Activated CD8-positive, alpha-beta memory T cell treated with anti-CD3 and anti-CD28 coated beads, Interleukin-2, amount 50 U/mL, for 24 hours (primary cell): ENCODE data around the gene RUNDC3A.

Experiments used
- DNase-seq: peaks from one replicate; pipeline ENCODE4 v3.0.0-alpha.2; 2020; ENCODE audit errors: extremely low read depth

RUNDC3A gene

GRCh38 chr17:44283344-44284023 is 24.9 kb upstream of the RUNDC3A start:
- DNase-seq: no peak

DNA sequence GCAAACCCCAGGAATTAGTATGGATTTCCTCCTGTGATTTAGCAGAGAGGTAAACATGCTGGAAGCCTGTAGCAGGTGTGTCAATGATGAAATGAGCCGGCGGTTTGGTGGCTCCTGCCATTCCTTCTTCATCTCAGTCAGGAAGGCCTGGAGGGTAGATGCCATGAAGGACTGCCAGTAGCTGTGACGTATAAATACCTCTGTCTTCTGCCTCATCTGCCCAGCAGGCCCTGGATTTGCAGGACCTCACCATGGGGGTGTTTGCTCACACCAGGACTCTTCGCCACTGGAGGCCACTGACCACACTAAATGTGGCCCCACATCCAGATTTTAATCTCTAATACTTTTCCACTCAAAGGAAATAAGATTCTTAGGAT is 24.4 kb upstream of the RUNDC3A start:
- no peak for DNase-seq

- no peak for DNase-seq
Observed at GRCh38 chr17:44287651-44288050, 20.8 kb upstream of the RUNDC3A start.

- DNase-seq: no peak
Observed at GRCh38 chr17:44293509-44294226, 14.7 kb upstream of the RUNDC3A start.

DNA sequence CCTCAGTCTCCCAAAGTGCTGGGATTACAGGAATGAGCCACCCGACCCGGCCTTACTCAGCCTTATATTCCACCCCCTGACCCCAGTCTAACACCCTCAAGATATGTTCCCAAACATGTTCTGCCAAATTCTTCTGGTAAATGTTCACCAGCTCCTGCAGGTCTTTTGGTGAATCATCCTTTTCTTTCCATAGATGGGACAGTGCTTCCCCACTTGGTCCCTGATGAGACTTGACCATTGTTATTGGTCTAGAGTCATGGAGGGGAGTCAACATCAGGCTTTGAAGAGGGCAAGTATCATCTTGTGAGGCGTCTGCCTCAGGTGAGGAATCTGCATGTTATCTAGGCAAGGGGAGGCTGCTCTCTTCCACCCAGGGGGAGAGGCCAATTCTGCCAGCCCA is 10.4 kb upstream of the RUNDC3A start:
- no peak for DNase-seq

GRCh38 chr17:44304651-44305050 is 3.8 kb upstream of the RUNDC3A start:
- DNase-seq: no peak

DNA sequence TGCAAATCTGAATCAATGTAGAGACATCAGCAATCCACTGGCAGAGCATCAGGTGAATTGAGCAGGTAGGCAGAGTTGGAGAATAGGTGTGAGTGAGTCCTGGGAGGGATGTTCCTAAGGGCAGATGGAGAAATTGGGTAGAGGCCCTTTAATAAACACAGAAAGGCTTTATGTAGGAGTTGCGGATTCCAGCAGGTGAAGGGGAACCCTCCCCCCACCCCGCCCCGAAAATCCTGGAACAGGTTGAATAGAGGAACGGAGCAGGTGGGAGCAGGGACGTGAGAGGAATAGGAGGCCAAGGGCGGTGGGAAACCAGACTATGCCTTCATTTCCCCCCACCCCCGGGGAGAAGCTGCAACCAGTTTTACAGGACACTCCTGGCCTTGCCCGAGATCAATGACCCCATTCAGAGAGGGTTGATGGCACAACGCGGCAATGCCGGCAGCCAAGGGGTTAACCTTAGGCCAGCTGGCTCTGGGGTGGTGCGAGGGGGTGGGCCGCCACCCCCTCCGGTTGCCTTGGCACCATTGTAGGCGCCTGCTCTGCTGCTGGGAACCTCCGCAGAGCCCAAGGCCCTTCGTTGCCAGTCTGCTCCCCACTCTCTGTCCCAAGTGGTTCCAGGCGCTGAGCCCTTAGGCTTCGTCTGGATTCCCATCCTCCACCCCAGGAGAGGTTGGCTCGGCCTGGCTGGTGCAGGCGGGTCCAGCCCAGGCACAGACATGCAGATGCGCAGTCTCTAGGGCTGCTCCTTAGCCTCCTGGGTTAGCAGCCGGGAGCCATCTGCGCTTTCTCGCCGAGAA is 814 bp upstream of the RUNDC3A start:
- no peak for DNase-seq

DNA sequence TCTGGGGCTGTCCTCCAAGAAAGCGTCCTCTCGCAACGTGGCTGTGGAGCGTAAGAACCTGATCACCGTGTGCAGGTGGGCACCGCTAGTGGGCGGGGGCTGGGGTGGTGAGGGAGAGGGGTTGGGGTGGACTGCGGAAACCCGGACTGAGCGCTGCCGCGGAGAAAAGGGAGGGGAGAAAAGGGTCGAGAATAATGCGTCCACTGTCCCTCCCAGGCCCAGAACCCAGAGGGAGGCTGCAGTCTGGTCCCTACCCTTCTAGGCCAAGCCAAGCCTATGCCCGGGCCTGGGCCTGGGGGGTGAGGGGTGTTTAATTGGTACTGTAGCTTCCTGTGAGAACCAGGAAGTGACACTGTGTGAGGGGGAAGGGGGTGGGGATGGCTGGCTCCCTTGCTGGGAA is 464 bp downstream of the RUNDC3A start:
- DNase-seq: no peak

- no peak for DNase-seq
Observed at GRCh38 chr17:44309472-44309871, 1.1 kb downstream of the RUNDC3A start.

- DNase-seq: no peak
Observed at GRCh38 chr17:44310188-44310587, 1.8 kb downstream of the RUNDC3A start.

GRCh38 chr17:44310609-44311376 is 2.4 kb downstream of the RUNDC3A start:
- no peak for DNase-seq

GRCh38 chr17:44311562-44312181 is 3.3 kb downstream of the RUNDC3A start:
- no peak for DNase-seq

DNA sequence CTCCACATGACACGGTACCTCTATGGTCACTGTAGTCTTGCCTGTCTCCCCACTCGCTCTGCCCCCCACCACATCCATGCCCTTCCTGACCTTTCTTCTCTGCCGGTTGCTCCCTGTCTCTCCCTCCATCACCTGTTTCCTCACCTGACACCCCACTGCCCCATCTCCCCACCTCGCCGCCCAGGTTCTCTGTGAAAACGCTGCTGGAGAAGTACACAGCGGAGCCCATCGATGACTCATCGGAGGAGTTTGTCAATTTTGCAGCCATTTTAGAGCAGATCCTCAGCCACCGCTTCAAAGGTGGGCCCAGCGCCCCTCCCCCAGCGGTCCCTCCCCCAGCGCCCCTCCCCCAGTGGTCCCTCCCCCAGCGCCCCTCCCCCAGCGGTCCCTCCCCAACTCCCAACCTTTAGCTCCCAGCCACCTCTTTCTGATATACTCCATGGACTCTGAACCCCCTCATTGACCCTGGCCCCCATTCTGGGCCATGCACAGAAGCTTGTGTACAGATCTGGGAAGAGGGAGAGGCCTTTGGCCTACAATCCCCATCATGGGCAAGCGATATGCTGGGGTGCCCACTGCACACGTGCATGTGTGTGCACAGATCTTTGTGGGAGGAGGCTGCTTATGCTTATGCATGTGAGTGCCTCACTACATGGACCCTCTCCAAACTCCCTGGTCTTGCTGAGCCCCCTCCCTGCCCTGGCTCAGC is 4.1 kb downstream of the RUNDC3A start:
- no peak for DNase-seq

DNA sequence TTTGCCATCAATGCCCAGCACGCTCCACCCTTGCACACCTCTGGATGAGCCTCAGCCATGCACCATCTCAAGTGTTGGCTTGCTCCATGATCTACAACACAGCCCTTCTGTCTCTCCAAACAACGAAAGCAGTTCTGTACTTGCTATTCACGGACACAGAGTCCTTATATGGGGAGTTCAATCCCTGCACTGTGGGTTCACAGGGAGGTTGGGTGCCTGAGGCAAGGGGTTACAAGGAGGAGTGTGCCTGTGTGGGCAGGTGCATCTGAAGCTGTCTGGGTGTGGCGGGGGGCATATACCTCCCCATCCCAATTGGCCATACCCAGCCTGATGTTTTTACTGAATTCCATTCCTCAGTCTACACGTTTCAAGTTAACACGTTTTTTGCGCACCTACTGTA is 5.6 kb downstream of the RUNDC3A start:
- no peak for DNase-seq

DNA sequence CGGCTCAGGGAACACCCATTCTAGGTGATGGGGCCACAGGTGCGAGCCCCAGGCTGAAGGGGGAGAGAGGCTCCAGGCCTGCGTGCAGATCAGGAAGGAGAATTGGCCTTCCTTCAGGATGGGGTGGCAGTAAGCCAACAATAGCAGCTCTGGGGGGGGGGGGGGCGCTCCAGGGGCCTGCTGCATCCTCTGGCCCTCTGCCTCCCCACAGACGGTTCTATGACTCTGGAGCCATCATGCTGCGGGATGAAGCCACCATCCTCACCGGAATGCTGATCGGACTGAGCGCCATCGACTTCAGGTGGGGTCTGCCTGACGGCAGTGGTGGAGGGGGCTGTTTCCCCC is 6.1 kb downstream of the RUNDC3A start:
- no peak for DNase-seq

DNA sequence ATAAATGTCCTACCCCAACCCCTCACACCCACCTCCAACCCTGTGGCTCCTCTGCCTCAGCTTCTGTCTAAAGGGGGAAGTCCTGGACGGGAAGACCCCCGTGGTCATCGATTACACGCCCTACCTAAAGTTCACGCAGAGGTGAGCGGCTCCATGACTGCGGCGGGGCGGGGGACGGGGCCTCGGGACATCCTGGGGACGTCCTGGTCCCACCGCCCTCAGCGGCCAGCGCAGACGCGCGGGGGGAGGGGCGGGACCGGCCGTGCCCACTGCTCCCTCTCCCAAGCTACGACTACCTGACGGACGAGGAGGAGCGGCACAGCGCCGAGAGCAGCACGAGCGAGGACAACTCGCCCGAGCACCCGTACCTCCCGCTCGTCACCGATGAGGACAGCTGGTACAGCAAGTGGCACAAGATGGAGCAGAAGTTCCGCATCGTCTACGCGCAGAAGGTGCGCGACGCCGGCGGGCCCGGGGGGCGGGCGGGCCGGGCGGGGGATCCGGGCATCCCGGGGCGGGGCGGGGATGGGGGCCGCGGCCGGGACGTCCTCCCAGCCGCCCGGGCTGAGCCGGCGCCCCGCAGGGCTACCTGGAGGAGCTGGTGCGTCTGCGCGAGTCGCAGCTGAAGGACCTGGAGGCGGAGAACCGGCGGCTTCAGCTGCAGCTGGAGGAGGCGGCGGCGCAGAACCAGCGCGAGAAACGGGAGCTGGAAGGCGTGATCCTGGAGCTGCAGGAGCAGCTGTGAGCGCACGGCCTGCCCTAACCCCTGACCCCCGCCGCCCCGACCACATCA is 6.7 kb downstream of the RUNDC3A start:
- DNase-seq: peak; percentile 28

DNA sequence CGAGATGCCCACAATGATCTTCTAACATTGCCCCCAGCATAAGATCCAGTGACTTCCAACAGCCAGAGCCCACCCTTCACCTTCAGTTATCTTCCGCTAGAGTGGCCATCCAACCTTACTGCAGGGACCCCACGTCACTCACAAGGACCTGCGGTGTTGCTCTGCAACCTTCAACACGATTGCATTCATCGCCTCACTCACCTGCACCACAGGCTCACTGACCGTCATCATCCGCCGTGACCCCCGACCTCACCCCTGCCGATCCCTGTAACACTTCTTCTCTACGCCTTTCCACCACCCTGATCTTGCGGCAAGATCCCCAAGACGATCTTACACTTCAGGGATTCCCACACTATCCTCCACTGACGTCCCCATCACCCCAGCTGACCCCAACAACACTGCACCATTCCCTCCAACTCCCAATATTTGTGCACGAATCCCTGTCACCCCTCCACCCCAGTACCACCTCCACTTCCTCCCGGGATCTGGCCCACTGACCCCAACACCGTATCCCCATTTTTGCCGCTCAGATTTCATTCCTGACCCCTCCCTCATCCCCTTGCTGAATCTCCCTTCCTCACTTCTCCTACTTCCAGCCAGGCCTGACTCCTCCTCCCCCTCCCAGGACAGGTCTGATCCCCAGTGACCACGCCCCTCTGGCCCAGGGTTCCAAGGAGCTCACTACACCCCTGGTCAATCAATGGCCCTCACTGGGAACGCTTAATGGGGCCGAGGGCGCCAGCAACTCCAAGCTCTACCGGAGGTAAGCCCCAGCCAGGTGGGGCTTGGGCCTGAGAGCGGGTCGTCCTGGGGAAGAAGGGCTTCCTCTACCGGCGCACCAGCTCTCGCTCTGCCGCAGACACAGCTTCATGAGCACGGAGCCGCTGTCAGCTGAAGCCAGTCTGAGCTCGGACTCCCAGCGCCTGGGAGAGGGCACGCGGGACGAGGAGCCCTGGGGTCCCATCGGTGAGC is 7.6 kb downstream of the RUNDC3A start:
- DNase-seq: no peak

DNA sequence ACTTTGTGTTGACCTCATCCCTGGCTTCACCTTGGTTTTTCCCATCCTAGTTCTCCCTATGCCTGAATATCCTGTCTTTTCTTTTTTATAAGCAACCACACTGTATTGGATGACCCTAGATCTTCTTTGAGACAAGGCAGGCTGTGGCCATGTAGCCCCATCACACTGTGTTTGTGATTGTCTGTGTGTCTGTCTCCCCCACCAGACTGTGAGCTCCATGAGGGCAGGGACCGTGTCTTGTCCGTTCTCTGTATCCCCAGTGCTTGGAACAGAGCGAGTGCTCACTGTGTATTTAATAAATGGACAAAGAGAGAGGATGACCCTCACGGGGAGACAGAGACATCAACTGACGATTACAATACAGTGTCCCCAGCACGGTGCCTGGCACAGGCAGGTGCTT is 9.1 kb downstream of the RUNDC3A start:
- no peak for DNase-seq
